K562 (cell line): ENCODE data around the gene LRCH1. TPM values are rescaled to one million over a fixed set of nuclear protein-coding genes. Genes with fewer than 3 reads are reported as not detected.
A peak's percentile ranks its signal among the peaks of the same experiment; 100 is the strongest.

Source experiments
- ATAC-seq: fragments of 200-7000 bp; cut with Tn5 transposase; 3 replicates; pipeline ENCODE4 v1.9.1; 2020; ENCODE audit warnings: moderate library complexity
- BruUV-seq: library from RNA; stranded (reverse); fragments of 400-500 nt; replicated peaks from 2 replicates; lab custom pipeline; 2021; lab: Mats Ljungman, UMichigan
- CTCF ChIA-PET: fragments of 300-600 bp; formaldehyde crosslinking; extraction: SDS; loops from one replicate; lab custom pipeline; 2021; ENCODE audit warnings: low intra/inter-chr PET ratio; lab: Yijun Ruan, JAX
- POLR2A ChIA-PET: fragments of 300-600, 350-650 bp; sonication (Branson Sonifier 250); formaldehyde crosslinking; extraction: SDS; loops from one replicate; lab custom pipeline; 2021; ENCODE audit warnings: antibody characterized with exemption, inconsistent platforms; lab: Yijun Ruan, JAX
- DNase-seq, 4 experiments: peaks; one replicate each; pipeline versions ENCODE4 v3.0.0 to v3.0.0-alpha.2; 2011 to 2018; ENCODE audit warnings: low spot score in 3 of 4, mixed read lengths in 3 of 4; ENCODE audit errors: extremely low read depth in 1 of 4
- FAIRE-seq: peaks from 2 replicates; lab custom pipeline; 2011; peaks lifted over from hg19 to GRCh38; lab: Jason Lieb, UNC
- H2AFZ ChIP-seq: 2 replicates; pipeline ENCODE4 v1.6.0; 2011; ENCODE audit warnings: low read depth, low read length, control low read depth, inconsistent platforms
- H3K27ac ChIP-seq: fragments of 200-600 bp; 3 replicates; pipeline ENCODE4 v1.8.0; 2011; ENCODE audit warnings: low read depth, mild to moderate bottlenecking, control low read depth, inconsistent platforms, low read length, moderate library complexity, mixed read lengths; ENCODE audit errors: extremely low read depth
- H3K27me3 ChIP-seq, 2 experiments: fragments of 300-600 bp in 1 of 2; 2 replicates in 1 of 2; 3 replicates in 1 of 2; pipeline versions ENCODE4 v1.6.0 to v1.8.0; 2011; ENCODE audit warnings: inconsistent platforms in 2 of 2, low read length in 2 of 2, mild to moderate bottlenecking in 1 of 2, mixed read lengths in 1 of 2, moderate library complexity in 1 of 2; ENCODE audit not compliant: control insufficient read depth in 2 of 2, insufficient read depth in 2 of 2
- H3K36me3 ChIP-seq: fragments of 300-600 bp; 3 replicates; pipeline ENCODE4 v1.8.0; 2011; ENCODE audit warnings: mild to moderate bottlenecking, low read length, inconsistent platforms; ENCODE audit not compliant: control insufficient read depth, insufficient read depth
- H3K4me1 ChIP-seq, 2 experiments: fragments of 200-600 bp in 1 of 2; replicated peaks in 1 of 2; 2 replicates in 1 of 2; 3 replicates in 1 of 2; pipeline versions ENCODE4 v1.5.1 to v1.8.0; 2011; ENCODE audit warnings: inconsistent platforms in 2 of 2, low read length in 2 of 2, mild to moderate bottlenecking in 1 of 2, mixed read lengths in 1 of 2, moderate library complexity in 1 of 2; ENCODE audit not compliant: control insufficient read depth in 2 of 2, insufficient read depth in 2 of 2
- H3K4me2 ChIP-seq: 2 replicates; pipeline ENCODE4 v1.6.1; 2011; ENCODE audit warnings: low read length, control low read depth, inconsistent platforms, mixed read lengths; ENCODE audit not compliant: insufficient read depth
- H3K4me3 ChIP-seq: fragments of 200-600 bp; sonication (generic), shearing (Covaris generic); 2 replicates; pipeline ENCODE4 v1.5.1; 2016; ENCODE audit warnings: control low read depth, inconsistent platforms
- H3K79me2 ChIP-seq: fragments of 200-600 bp; 3 replicates; pipeline ENCODE4 v1.8.0; 2011; ENCODE audit warnings: low read length, inconsistent platforms; ENCODE audit not compliant: control insufficient read depth, insufficient read depth
- H3K9ac ChIP-seq, 2 experiments: 2 replicates each; pipeline versions ENCODE4 v1.6.0 to v1.6.1; 2011; ENCODE audit warnings: low read depth in 2 of 2, low read length in 2 of 2, control low read depth in 1 of 2, inconsistent platforms in 1 of 2, mild to moderate bottlenecking in 1 of 2, mixed read lengths in 1 of 2; ENCODE audit not compliant: insufficient read depth in 1 of 2
- H3K9me1 ChIP-seq: one replicate; pipeline ENCODE4 v1.6.0; 2011; ENCODE audit warnings: inconsistent platforms, mild to moderate bottlenecking, low read length, moderate library complexity; ENCODE audit not compliant: control insufficient read depth, insufficient read depth
- H3K9me3 ChIP-seq: replicated peaks from 2 replicates; pipeline ENCODE4 v1.5.1; 2011; ENCODE audit warnings: low read depth, low read length, inconsistent platforms; ENCODE audit not compliant: control insufficient read depth, insufficient read depth
- H4K20me1 ChIP-seq: replicated peaks from 2 replicates; pipeline ENCODE4 v1.6.1; 2011; ENCODE audit warnings: low read length, inconsistent platforms, mixed read lengths; ENCODE audit not compliant: control insufficient read depth, insufficient read depth
- POLR2AphosphoS5 ChIP-seq: IDR thresholded peaks from 2 replicates; pipeline ENCODE4 v1.6.1; 2011; ENCODE audit warnings: mild to moderate bottlenecking, low read depth, low read length, moderate library complexity; ENCODE audit not compliant: control insufficient read depth, insufficient read depth
- ZBTB5 ChIP-seq: fragments of 450-650 bp; IDR thresholded peaks from 2 replicates; pipeline ENCODE4 v1.6.1; 2017; ENCODE audit warnings: antibody characterized with exemption
- ZNF143 ChIP-seq: sonication (generic); formaldehyde crosslinking; IDR thresholded peaks from 2 replicates; pipeline ENCODE4 v1.9.0; 2022; ENCODE audit warnings: mild to moderate bottlenecking, missing genetic modification reagents
- WGBS: fragments of 100-300 bp; shearing (Covaris generic); methylation state at CpG from one replicate; pipeline ENCODE4 v1.1.6; 2016; ENCODE audit warnings: low coverage, mixed read lengths; ENCODE audit not compliant: insufficient coverage; ENCODE audit errors: missing lambda C conversion rate; 5-methylcytosine and 5-hydroxymethylcytosine counted together
- in situ Hi-C: fragments of 300-500 bp; cut with MboI; formaldehyde crosslinking; loops from 4 replicates; pipeline ENCODE4 v1.15.0; 2018; ENCODE audit warnings: inconsistent platforms, mixed read lengths
- intact Hi-C: fragments of 100-400 bp; cut with micrococcal nuclease; formaldehyde crosslinking; loops from 2 replicates; pipeline ENCODE4 v1.14.2; 2022
- polyA plus RNA-seq, 8 experiments: library from polyadenylated mRNA; depleted of rRNA in 4 of 8; stranded (reverse) in 5 of 8; unstranded in 3 of 8; fragments of >200 nt; fragmentation: Nextera tagmentation in 2 of 8; fragmentation: Illumina TruSeq in 1 of 8; extraction: Ambion mirVana in 2 of 8; extraction: Trizol in 1 of 8; gene quantifications; 2 replicates each; pipeline versions ENCODE4 v1.2.1 to v1.2.3, GENCODE V29; 2011 to 2014; ENCODE audit warnings: inconsistent platforms in 1 of 8, missing spikeins in 1 of 8
- total RNA-seq, 7 experiments: library from RNA; depleted of rRNA in 6 of 7; stranded (reverse); fragments of >200 nt in 6 of 7; fragmentation: Illumina TruSeq in 2 of 7; extraction: Trizol in 2 of 7; gene quantifications; 2 replicates each; pipeline versions ENCODE4 v1.2.1 to v1.2.3, GENCODE V29; 2011 to 2021; ENCODE audit warnings: low replicate concordance in 1 of 7

Gene LRCH1
- total and polyA plus RNA-seq, 9 of the 15 experiments (the other 6 are each of a cell fraction or from before 2014, with no cell fraction given), result 1.1 to 6.8 (median 3.7) TPM

DNA sequence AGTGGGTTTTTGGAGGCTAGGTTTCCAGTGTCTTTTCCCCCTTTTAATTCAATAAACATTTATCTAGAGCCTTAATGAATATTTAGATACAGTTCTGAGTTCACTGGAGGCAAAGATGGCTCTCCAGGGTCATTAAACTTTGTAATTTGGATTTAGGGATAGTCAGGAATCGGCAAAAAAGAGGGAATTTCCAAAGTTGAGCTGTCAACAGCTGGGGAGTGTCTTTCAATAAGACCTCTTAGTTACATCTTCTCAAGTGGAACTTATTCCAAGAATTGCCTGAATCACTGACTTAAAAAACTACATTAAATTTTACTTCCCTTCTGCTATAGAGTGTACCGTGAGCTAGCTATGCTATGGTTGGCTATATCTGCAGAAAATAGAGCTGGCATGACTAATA, 2.0 kb downstream of the LRCH1 start:
- peaks cover 7% of the 10 kb centered on the region for H4K20me1 ChIP-seq
- no peaks in the 10 kb centered on the region for H3K36me3 ChIP-seq
- 23% methylated on average over 2 of the region's 2 CpGs for WGBS
- DNase-seq (no peak), FAIRE-seq (no peak), ATAC-seq (no peak)
- H2AFZ ChIP-seq, result peak overlapping the region; percentile 86
- no peaks in the 10 kb centered on the region for H3K9me1 ChIP-seq
- CTCF ChIA-PET, result no interaction called here
- POLR2A ChIA-PET, result interaction anchor here (0.9 kb wide), 1 partner anchor 39 kb away, joined by 3 read pairs; no protein-coding TSS in a partner anchor
- H3K9me3 ChIP-seq, result no peaks in the 10 kb centered on the region
- TF ChIP-seq POLR2AphosphoS5, result no peak
- TF ChIP-seq ZBTB5, result no peak
- no peak for TF ChIP-seq ZNF143 (CRISPR knock-in tag)
- intact Hi-C loops, result loop anchor here (5.0 kb wide), 1 partner anchor 87 kb away; no protein-coding TSS in a partner anchor
- in situ Hi-C loops, result no loop called here
- H3K4me2 ChIP-seq, result peak overlapping the region; percentile 84
- peak overlapping the region; percentile 78; the same call in 1 of the 3 replicates for H3K27ac ChIP-seq
- peak overlapping the region; percentile 77 for H3K4me3 ChIP-seq
- H3K79me2 ChIP-seq, result peaks cover 54% of the 10 kb centered on the region
- BruUV-seq, result no TSS peak
- peaks cover 9 to 17% of the 10 kb centered on the region in 2 experiments; a peak in 4 of 5 replicates for H3K4me1 ChIP-seq
- H3K9ac ChIP-seq, result peak overlapping the region; percentile 82 to 99
- H3K27me3 ChIP-seq, result no peaks in the 10 kb centered on the region
